Activated CD4-positive, alpha-beta T cell treated with anti-CD3 and anti-CD28 coated beads for 36 hours (primary cell): ENCODE data around the gene RBM44. TPM values are rescaled to one million over a fixed set of nuclear protein-coding genes. Genes with fewer than 3 reads are reported as not detected.
"Not testable (repeated sequence)": the region's sequence is repeated elsewhere in the genome, so short reads cannot be mapped to it uniquely, and the experiment has no call there.

Experiments used
- ATAC-seq: fragments of 200-7000 bp; cut with Tn5 transposase; one replicate; pipeline ENCODE4 v1.10.0; 2021; ENCODE audit warnings: mild to moderate bottlenecking, moderate library complexity
- CTCF ChIA-PET: fragments of 350-600 bp; sonication (Branson Sonifier 250); formaldehyde crosslinking; loops from one replicate; lab custom pipeline; 2021; ENCODE audit warnings: antibody characterized with exemption; lab: Charles Lee
- POLR2A ChIA-PET: fragments of 350-600 bp; sonication (Branson Sonifier 250); formaldehyde crosslinking; loops from one replicate; lab custom pipeline; 2021; ENCODE audit warnings: antibody characterized with exemption, inconsistent platforms; lab: Charles Lee
- DNase-seq: peaks from one replicate; pipeline ENCODE4 v3.0.0-alpha.2; 2020
- H3K27ac Mint-ChIP-seq: one replicate; pipeline ENCODE4 v1.8.0; 2021; ENCODE audit warnings: mixed read lengths
- H3K27me3 Mint-ChIP-seq: one replicate; pipeline ENCODE4 v1.8.0; 2021; ENCODE audit warnings: mixed read lengths
- H3K36me3 Mint-ChIP-seq: one replicate; pipeline ENCODE4 v1.8.0; 2021; ENCODE audit warnings: low read depth, mixed read lengths
- H3K4me1 Mint-ChIP-seq: one replicate; pipeline ENCODE4 v1.8.0; 2021; ENCODE audit warnings: mixed read lengths
- H3K4me3 Mint-ChIP-seq: one replicate; pipeline ENCODE4 v1.8.0; 2021; ENCODE audit warnings: mild to moderate bottlenecking, moderate library complexity, mixed read lengths
- H3K9me3 Mint-ChIP-seq: one replicate; pipeline ENCODE4 v1.8.0; 2021; ENCODE audit warnings: low read depth, mixed read lengths
- intact Hi-C, 2 experiments: fragments of 100-400 bp; cut with DNase I in 1 of 2; cut with micrococcal nuclease in 1 of 2; formaldehyde crosslinking; loops; one replicate each; pipeline versions ENCODE4 v1.14.2 to v1.15.1; 2022 to 2024; cut with DNase I, micrococcal nuclease
- total RNA-seq, 2 experiments: library from RNA; stranded (reverse); gene quantifications; one replicate each; pipeline ENCODE4 v1.2.3, GENCODE V29; 2021

Gene RBM44
- total RNA-seq, 2 experiments from 2014 or later: 0.94 to 1.4 TPM

GRCh38 chr2:237760506-237761502 lies 37.8 kb upstream of the RBM44 start:
- CTCF ChIA-PET: interaction anchor here (0.6 to 1.9 kb wide), 3 partner anchors 16 to 90 kb away, joined by 3 to 7 read pairs (median 6); no protein-coding TSS in a partner anchor
- DNase-seq (no peak), ATAC-seq (no peak)
- intact Hi-C loops: no loop called here
- no peak overlapping the region for H3K27ac Mint-ChIP-seq
- no peak overlapping the region for H3K4me3 Mint-ChIP-seq
- no peaks in the 10 kb centered on the region for H3K9me3 Mint-ChIP-seq
- POLR2A ChIA-PET: no interaction called here
- H3K36me3 Mint-ChIP-seq: peaks cover 76% of the 10 kb centered on the region
- peaks cover 4% of the 10 kb centered on the region for H3K4me1 Mint-ChIP-seq
- no peaks in the 10 kb centered on the region for H3K27me3 Mint-ChIP-seq

DNA sequence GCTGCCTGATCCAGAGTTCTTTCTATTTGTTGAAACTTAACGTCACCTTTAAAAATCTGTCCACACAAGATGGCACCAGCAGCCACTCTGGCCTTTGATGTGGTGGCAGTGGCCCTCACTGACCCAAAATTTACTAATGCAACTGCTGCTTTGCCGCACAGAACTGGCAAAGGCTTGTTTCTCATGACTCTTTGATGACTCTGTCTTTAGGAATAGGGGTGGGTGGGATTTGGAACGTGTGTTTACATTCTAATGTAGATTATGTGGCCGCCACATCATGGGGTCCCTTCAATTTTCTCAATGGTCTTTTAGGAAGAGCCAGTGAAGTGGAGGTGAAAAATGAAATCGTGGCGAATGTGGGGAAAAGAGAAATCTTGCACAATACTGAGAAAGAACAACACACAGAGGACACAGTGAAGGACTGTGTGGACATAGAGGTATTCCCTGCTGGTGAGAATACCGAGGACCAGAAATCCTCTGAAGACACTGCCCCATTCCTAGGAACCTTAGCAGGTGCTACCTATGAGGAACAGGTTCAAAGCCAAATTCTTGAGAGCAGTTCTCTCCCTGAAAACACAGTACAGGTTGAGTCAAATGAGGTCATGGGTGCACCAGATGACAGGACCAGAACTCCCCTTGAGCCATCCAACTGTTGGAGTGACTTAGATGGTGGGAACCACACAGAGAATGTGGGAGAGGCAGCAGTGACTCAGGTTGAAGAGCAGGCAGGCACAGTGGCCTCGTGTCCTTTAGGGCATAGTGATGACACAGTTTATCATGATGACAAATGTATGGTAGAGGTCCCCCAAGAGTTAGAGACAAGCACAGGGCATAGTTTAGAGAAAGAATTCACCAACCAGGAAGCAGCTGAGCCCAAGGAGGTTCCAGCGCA lies 36.0 kb upstream of the RBM44 start:
- POLR2A ChIA-PET, H3K27me3 Mint-ChIP-seq, DNase-seq, H3K4me3 Mint-ChIP-seq, intact Hi-C loops, H3K9me3 Mint-ChIP-seq, H3K4me1 Mint-ChIP-seq: not testable (repeated sequence)
- Mint-ChIP-seq H3K27ac (peak overlapping the region; percentile 27), H3K36me3 (peaks cover 64% of the 10 kb centered on the region)
- peak; percentile 80 for ATAC-seq
- CTCF ChIA-PET: interaction anchor here (1.1 to 1.9 kb wide), 3 partner anchors 18 to 90 kb away, joined by 3 to 7 read pairs (median 6); no protein-coding TSS in a partner anchor

GRCh38 chr2:237763812-237764211 lies 34.8 kb upstream of the RBM44 start:
- Mint-ChIP-seq H3K27ac (peak overlapping the region; percentile 0), H3K4me1 (peaks cover 4% of the 10 kb centered on the region)

DNA sequence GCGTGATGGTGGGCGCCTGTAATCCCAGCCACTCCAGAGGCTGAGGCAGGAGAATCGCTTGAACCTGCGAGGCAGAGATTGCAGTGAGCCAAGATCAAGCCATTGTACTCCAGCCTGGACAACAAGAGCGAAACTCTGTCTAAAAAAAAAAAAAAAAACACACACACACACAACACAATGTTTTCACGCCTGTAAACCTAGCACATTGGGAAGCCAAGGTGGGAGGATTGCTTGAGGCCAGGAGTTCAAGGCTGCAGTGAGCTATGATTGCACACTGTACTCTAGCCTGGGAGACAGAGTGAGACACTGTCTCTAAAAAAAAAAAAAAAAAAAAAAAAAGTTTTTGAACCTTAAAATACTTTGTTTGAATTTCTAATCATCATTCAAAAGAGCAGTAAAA lies 33.5 kb upstream of the RBM44 start:
- H3K9me3 Mint-ChIP-seq, ATAC-seq, H3K27me3 Mint-ChIP-seq, H3K4me1 Mint-ChIP-seq, POLR2A ChIA-PET, H3K27ac Mint-ChIP-seq, H3K4me3 Mint-ChIP-seq, DNase-seq, intact Hi-C loops: not testable (repeated sequence)
- CTCF ChIA-PET: interaction anchor here (1.2 kb wide), 1 partner anchor 81 kb away, joined by 3 read pairs; no protein-coding TSS in a partner anchor
- peaks cover 56% of the 10 kb centered on the region for H3K36me3 Mint-ChIP-seq

More at GRCh38 chr2:237763812-237764211, 34.8 kb upstream of the RBM44 start:
- POLR2A ChIA-PET: no interaction called here
- peaks cover 61% of the 10 kb centered on the region for H3K36me3 Mint-ChIP-seq
- DNase-seq (no peak), ATAC-seq (no peak)
- no peaks in the 10 kb centered on the region for H3K27me3 Mint-ChIP-seq
- intact Hi-C loops: no loop called here
- CTCF ChIA-PET: interaction anchor here (0.6 to 1.1 kb wide), 2 partner anchors 31 to 1083 kb away, joined by 3 to 4 read pairs; no protein-coding TSS in a partner anchor
- H3K4me3 Mint-ChIP-seq: no peak overlapping the region
- H3K9me3 Mint-ChIP-seq: no peaks in the 10 kb centered on the region

- H3K36me3 Mint-ChIP-seq: peaks cover 54% of the 10 kb centered on the region
- no peak for ATAC-seq
These were observed 32.7 kb upstream of the RBM44 start for GRCh38 chr2:237765875-237766274.

DNA sequence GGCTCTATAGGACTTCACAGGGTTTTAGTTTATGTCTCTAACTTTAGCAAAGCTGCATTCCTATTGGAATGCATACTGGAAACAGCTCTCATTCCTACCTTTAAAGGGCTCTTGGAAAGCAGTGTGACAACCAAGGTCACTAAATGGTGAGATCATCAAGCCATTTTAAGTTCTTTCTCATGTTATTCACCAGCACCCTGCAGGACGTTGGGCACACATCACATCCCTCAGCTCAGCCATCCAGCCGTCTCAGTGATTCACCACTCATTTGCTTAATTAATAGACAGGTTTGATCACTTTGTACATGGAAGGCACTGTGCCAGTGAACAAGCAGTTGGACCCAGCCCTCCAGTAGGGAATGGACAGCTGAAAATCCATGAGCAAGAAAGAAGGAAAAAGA lies 32.2 kb upstream of the RBM44 start:
- Mint-ChIP-seq H3K27ac (no peak overlapping the region), H3K27me3 (no peaks in the 10 kb centered on the region), H3K4me1 (peaks cover 4% of the 10 kb centered on the region), H3K9me3 (no peaks in the 10 kb centered on the region), H3K4me3 (no peak overlapping the region), H3K36me3 (peaks cover 55% of the 10 kb centered on the region)
- CTCF ChIA-PET: interaction anchor here (1.0 to 1.2 kb wide), 2 partner anchors 26 to 82 kb away, joined by 3 to 5 read pairs; no protein-coding TSS in a partner anchor
- no peak for DNase-seq
- POLR2A ChIA-PET: no interaction called here
- ATAC-seq: no peak
- intact Hi-C loops: no loop called here

More at GRCh38 chr2:237765875-237766274, 32.7 kb upstream of the RBM44 start:
- intact Hi-C loops: no loop called here
- ChIA-PET POLR2A (no interaction called here), CTCF (interaction anchor here (1.2 kb wide), 1 partner anchor 82 kb away, joined by 3 read pairs; no protein-coding TSS in a partner anchor)
- Mint-ChIP-seq H3K4me1 (peaks cover 4% of the 10 kb centered on the region), H3K27me3 (no peaks in the 10 kb centered on the region), H3K4me3 (no peak overlapping the region), H3K9me3 (no peaks in the 10 kb centered on the region), H3K27ac (no peak overlapping the region)
- DNase-seq: no peak

DNA sequence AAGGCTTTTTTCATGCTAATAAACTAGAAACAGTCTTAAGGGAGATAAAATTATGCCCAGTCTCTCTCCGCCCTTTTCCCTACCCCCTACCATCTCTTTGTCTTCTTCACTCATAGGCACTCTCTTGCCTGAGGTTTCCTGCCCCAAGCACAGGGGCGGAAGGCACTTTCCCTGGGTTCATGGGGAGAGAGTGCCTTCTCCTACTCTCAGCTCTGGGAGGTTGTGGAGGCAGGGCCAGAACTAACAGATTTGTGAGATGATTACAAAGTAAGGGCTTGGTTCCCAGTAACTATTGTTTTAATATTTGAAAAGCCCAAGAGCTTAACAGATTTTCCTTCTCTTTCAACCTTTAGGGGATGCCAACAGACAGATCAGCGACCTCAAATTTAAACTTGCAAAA lies 26.1 kb upstream of the RBM44 start:
- no peak overlapping the region for H3K27ac Mint-ChIP-seq
- no peak for ATAC-seq

DNA sequence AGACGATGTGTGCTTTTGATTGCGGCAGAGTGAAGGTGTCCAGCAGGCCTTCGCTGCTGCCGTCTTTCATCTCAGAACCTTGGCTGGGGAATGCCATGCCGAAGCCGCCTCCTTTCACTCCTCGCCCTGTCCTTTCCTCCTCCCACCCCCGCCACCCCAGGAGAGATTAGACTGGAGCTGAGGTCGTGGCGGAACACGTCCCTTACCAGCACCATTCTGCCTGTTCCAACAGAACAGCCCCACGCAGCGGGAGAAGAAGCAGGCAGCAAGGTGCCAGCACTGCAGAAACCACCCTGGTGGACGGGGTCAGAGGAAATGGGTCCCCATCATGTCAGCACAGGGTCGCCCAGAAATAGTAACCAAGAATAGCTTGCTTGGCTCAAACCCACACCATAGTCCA lies 24.8 kb upstream of the RBM44 start:
- Mint-ChIP-seq H3K4me3 (no peak overlapping the region), H3K27me3 (no peaks in the 10 kb centered on the region), H3K27ac (no peak overlapping the region), H3K9me3 (no peaks in the 10 kb centered on the region), H3K4me1 (no peaks in the 10 kb centered on the region), H3K36me3 (peaks cover 66% of the 10 kb centered on the region)
- intact Hi-C loops: loop anchor here in 1 of 2 experiments (1.0 kb wide), 1 partner anchor 101 kb away; no protein-coding TSS in a partner anchor
- DNase-seq (no peak), ATAC-seq (no peak)
- CTCF ChIA-PET: interaction anchor here (1.6 to 2.1 kb wide), 3 partner anchors 9 to 99 kb away, joined by 3 to 8 read pairs (median 7); no protein-coding TSS in a partner anchor
- POLR2A ChIA-PET: no interaction called here

More for the DNA sequence above, 26.1 kb upstream of the RBM44 start:
- Mint-ChIP-seq H3K36me3 (peaks cover 64% of the 10 kb centered on the region), H3K4me1 (no peaks in the 10 kb centered on the region), H3K4me3 (no peak overlapping the region), H3K27me3 (no peaks in the 10 kb centered on the region), H3K9me3 (no peaks in the 10 kb centered on the region)
- DNase-seq: no peak
- POLR2A ChIA-PET: no interaction called here
- intact Hi-C loops: no loop called here
- CTCF ChIA-PET: interaction anchor here (1.6 kb wide), 1 partner anchor 98 kb away, joined by 3 read pairs; no protein-coding TSS in a partner anchor

GRCh38 chr2:237774811-237775553 lies 23.6 kb upstream of the RBM44 start:
- intact Hi-C loops: loop anchor here in 1 of 2 experiments (1.0 kb wide), 1 partner anchor 102 kb away; no protein-coding TSS in a partner anchor
- H3K27me3 Mint-ChIP-seq: no peaks in the 10 kb centered on the region
- peaks cover 71% of the 10 kb centered on the region for H3K36me3 Mint-ChIP-seq
- ChIA-PET POLR2A (no interaction called here), CTCF (interaction anchor here (0.7 to 2.1 kb wide), 10 partner anchors 8 to 267 kb away, joined by 3 to 14 read pairs (median 4); no protein-coding TSS in a partner anchor)
- no peaks in the 10 kb centered on the region for H3K9me3 Mint-ChIP-seq
- DNase-seq: peak; percentile 71
- peak; percentile 85 for ATAC-seq
- no peak overlapping the region for H3K4me3 Mint-ChIP-seq
- no peak overlapping the region for H3K27ac Mint-ChIP-seq
- H3K4me1 Mint-ChIP-seq: no peaks in the 10 kb centered on the region

DNA sequence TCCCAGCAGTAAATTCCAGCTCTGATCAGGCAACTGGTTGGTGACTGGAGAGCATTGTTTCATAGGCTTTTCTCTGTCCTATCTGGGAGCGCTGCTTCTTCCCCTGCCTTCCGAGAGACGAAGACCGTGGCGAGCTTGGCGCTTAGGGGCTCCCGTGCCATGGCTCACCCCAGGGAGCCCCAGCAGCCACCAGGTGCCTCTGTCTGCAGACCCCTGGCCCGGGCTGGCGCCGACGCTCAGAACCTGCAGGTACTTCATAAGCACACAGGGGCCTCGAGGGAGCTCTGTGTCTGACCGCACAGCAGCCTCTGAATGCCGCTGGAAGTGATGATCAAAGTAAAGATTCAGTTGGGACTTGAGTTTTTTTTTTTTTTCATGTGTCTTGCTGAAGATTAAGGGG lies 19.1 kb upstream of the RBM44 start:
- no peak for DNase-seq
- Mint-ChIP-seq H3K4me1 (no peaks in the 10 kb centered on the region), H3K4me3 (no peak overlapping the region), H3K27ac (no peak overlapping the region), H3K27me3 (no peaks in the 10 kb centered on the region), H3K9me3 (peaks cover 7% of the 10 kb centered on the region), H3K36me3 (peaks cover 82% of the 10 kb centered on the region)
- POLR2A ChIA-PET: no interaction called here
- intact Hi-C loops: no loop called here
- CTCF ChIA-PET: interaction anchor here (0.6 kb wide), 1 partner anchor 20 kb away, joined by 4 read pairs; no protein-coding TSS in a partner anchor
- ATAC-seq: no peak
